SH-SY5Y (cell line): ENCODE measurements around the gene KCNK4.

ENCODE experiments used
- GATA2 ChIP-seq: IDR thresholded peaks from 2 replicates; pipeline ENCODE4 v1.6.1; 2011; ENCODE audit warnings: mild to moderate bottlenecking, low read depth, low read length
- GATA3 ChIP-seq: IDR thresholded peaks from 2 replicates; pipeline ENCODE4 v1.6.1; 2011; ENCODE audit warnings: low read depth, mild to moderate bottlenecking, low read length, moderate library complexity

DNA sequence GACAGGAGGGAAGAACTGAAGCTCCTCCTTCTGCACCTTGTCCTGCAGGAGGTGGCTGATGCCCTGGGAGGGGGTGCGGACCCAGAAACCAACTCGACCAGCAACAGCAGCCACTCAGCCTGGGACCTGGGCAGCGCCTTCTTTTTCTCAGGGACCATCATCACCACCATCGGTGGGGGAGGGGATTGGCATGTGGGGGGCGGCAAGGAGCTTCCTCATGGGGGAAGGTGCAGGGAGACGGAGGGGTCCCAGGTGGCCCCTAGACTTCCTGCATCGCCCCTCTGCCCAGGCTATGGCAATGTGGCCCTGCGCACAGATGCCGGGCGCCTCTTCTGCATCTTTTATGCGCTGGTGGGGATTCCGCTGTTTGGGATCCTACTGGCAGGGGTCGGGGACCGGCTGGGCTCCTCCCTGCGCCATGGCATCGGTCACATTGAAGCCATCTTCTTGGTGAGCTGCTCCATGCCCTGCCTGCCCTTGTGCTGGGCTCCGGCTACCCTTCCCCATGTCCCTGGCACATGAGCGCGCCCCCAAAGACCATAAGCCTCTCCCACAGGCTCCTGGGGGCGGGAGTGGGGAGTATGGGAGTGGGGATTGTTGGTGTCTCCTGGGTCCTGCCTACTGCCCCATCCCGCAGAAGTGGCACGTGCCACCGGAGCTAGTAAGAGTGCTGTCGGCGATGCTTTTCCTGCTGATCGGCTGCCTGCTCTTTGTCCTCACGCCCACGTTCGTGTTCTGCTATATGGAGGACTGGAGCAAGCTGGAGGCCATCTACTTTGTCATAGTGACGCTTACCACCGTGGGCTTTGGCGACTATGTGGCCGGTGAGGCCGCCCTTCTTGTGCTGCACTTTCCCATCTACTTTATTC, 6.0 kb downstream of the KCNK4 start:
- TF ChIP-seq GATA3 (no peak), GATA2 (no peak)
